GM19099 (cell line): ENCODE measurements around the gene XYLT1.

ENCODE experiments used
- POLR2A ChIP-seq: IDR thresholded peaks from 3 replicates; pipeline ENCODE4 v1.6.1; 2011; ENCODE audit warnings: low read depth; ENCODE audit not compliant: insufficient read length; ENCODE audit errors: extremely low read depth

The XYLT1 gene

DNA sequence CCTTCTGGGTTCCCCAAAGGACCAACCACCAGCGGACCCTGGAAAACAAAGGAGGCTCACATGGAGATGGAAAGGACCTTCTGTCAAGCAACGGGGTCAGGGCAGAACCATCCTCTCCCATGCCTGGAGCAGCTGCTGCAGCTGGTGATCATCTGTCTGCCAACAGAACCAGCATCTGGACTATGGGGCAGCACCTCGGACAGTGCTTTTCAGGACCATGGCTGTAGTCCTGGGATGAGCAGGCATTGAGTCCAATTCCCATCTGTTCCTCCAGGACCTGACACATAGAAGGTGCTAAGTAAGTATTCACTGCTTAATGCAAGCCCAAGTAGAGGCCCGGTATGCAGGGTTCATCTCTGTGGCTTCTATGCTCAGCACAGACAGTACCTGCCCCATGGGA lies 304.7 kb downstream of the XYLT1 start:
- no peak for TF ChIP-seq POLR2A

GRCh38 chr16:17162560-17162959 lies 308.2 kb downstream of the XYLT1 start:
- no peak for TF ChIP-seq POLR2A

DNA sequence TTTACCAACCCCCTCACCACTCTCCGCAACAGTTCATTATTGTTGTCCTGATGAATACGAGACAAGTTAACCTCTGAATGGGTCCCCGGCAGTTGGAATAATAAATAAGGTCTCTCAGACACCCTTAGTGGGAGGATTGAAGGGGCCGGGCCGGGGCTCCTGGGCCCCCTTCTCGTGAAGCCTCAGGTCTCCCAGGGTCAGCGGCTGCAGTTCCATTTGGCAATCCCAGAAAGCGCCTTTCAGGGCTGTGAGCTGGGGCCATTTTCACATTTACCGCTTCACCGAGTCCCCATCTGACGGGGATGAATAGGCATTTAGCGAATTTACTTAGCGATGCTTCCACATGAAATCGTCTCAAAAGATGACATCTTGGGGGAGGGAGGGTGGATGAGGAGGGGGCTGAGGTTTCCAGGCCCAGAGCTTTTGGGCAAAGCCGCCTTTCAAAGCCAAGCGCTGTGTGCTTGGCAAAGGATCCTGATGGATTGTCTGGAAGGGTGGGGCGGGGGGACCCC lies 309.8 kb downstream of the XYLT1 start:
- no peak for TF ChIP-seq POLR2A

- no peak for TF ChIP-seq POLR2A
These were observed 310.4 kb downstream of the XYLT1 start for GRCh38 chr16:17160285-17160853.

- TF ChIP-seq POLR2A, result no peak
These were observed 311.1 kb downstream of the XYLT1 start for GRCh38 chr16:17159617-17160016.

GRCh38 chr16:17155936-17156335 lies 314.8 kb downstream of the XYLT1 start:
- no peak for TF ChIP-seq POLR2A

DNA sequence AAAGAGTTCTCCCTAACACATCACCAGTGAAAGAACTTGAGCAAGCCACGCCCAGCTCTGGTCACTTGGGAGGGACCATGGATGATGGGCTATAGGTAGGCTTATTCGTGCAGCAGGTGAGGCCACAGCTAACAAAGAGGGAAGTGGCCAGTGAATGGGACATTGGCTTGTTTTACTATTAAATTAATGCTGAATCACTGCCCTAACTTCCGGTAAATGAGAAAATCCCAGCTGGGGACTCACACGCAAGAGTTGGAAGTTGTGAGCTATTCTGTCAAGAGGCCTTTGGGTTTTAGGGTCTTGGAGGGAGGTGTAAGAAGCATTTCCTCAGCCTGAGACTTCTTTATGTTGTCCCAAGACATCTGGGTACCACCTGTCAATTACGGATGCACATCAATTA lies 315.3 kb downstream of the XYLT1 start:
- no peak for TF ChIP-seq POLR2A

GRCh38 chr16:17154981-17155380 lies 315.8 kb downstream of the XYLT1 start:
- TF ChIP-seq POLR2A, result no peak

- TF ChIP-seq POLR2A, result no peak
These were observed 318.4 kb downstream of the XYLT1 start for GRCh38 chr16:17152311-17152710.

- no peak for TF ChIP-seq POLR2A
These were observed 319.4 kb downstream of the XYLT1 start for GRCh38 chr16:17151335-17151734.

- no peak for TF ChIP-seq POLR2A
These were observed 320.8 kb downstream of the XYLT1 start for GRCh38 chr16:17149904-17150483.

DNA sequence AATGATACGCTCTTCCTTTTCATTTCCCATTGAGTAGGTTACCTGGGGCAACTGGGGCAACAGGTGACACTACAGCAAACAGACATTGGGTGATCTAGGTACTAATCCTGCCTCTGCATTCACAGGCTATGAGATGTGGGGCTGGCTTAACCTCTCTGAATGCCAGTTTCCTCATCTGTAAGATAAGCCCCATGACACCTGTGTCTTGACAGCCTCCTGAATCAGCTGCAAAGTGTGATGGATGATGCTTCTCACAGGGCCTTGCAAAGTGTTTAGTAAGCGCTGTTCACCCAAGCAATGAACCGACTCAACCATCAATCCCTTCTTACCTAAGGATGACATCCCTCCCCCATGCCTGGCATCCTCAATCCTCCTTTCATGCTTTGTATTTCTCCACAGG lies 322.8 kb downstream of the XYLT1 start:
- TF ChIP-seq POLR2A, result no peak

DNA sequence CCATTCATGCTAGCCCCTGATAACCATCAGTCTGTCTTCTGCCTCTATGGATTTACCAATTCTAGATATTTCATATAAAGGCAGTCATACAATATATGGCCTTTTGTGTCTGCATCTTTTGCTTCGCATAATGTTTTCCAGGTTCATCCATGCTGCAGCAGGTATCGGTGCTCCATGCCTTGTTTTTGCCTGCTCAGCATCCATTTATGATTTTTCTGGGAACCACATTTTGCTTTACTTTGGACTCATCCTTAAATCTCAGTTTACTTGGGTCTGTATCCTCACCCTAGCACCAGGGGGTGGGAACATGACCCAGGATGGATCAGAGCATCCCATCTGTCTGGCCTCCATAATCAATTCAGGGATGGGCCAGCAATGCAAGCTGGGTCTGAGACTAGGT lies 325.7 kb downstream of the XYLT1 start:
- TF ChIP-seq POLR2A, result no peak

GRCh38 chr16:17144431-17144830 lies 326.3 kb downstream of the XYLT1 start:
- TF ChIP-seq POLR2A, result no peak

GRCh38 chr16:17143546-17144419 lies 327.0 kb downstream of the XYLT1 start:
- TF ChIP-seq POLR2A, result no peak

GRCh38 chr16:17138801-17139200 lies 332.0 kb downstream of the XYLT1 start:
- TF ChIP-seq POLR2A, result no peak
